Hematopoietic multipotent progenitor cell treated with erythropoietin and hydrocortisone succinate and interleukin-3 and kit ligand, for 8 days (in vitro differentiated cells): ENCODE measurements around the gene DRC7.
A peak's percentile ranks its signal among the peaks of the same experiment; 100 is the strongest.
"Not testable (repeated sequence)": the region's sequence is repeated elsewhere in the genome, so short reads cannot be mapped to it uniquely, and the experiment has no call there.

Experiments used
- DNase-seq: peaks from one replicate; pipeline ENCODE4 v3.0.0-alpha.2; 2015

DRC7 gene

GRCh38 chr16:57695680-57696069 is 1.1 kb downstream of the DRC7 start:
- peak; percentile 76 for DNase-seq

GRCh38 chr16:57696240-57696639 is 1.6 kb downstream of the DRC7 start:
- peak; percentile 23 for DNase-seq

GRCh38 chr16:57697896-57698537 is 3.4 kb downstream of the DRC7 start:
- DNase-seq = no peak

GRCh38 chr16:57698812-57699405 is 4.3 kb downstream of the DRC7 start:
- DNase-seq = no peak

- DNase-seq = no peak
Measured at GRCh38 chr16:57699481-57699880, 4.9 kb downstream of the DRC7 start.

- DNase-seq = peak; percentile 39
Measured at GRCh38 chr16:57699899-57700298, 5.3 kb downstream of the DRC7 start.

GRCh38 chr16:57700781-57701551 is 6.4 kb downstream of the DRC7 start:
- DNase-seq = peak; percentile 76

- DNase-seq = no peak
Measured at GRCh38 chr16:57701759-57702371, 7.3 kb downstream of the DRC7 start.

GRCh38 chr16:57703416-57704010 is 8.9 kb downstream of the DRC7 start:
- DNase-seq = no peak

GRCh38 chr16:57704011-57704904 is 9.7 kb downstream of the DRC7 start:
- DNase-seq = no peak

GRCh38 chr16:57704905-57705852 is 10.6 kb downstream of the DRC7 start:
- DNase-seq = no peak

GRCh38 chr16:57706717-57707116 is 12.1 kb downstream of the DRC7 start:
- no peak for DNase-seq

GRCh38 chr16:57707331-57707730 is 12.7 kb downstream of the DRC7 start:
- DNase-seq = no peak

GRCh38 chr16:57708168-57708567 is 13.6 kb downstream of the DRC7 start:
- no peak for DNase-seq

- no peak for DNase-seq
Measured at GRCh38 chr16:57709663-57710062, 15.1 kb downstream of the DRC7 start.

- no peak for DNase-seq
Measured at GRCh38 chr16:57711346-57711745, 16.7 kb downstream of the DRC7 start.

- DNase-seq = no peak
Measured at GRCh38 chr16:57711993-57712392, 17.4 kb downstream of the DRC7 start.

- not testable (repeated sequence) for DNase-seq
Measured at GRCh38 chr16:57712569-57712968, 18.0 kb downstream of the DRC7 start.

GRCh38 chr16:57713596-57713995 is 19.0 kb downstream of the DRC7 start:
- DNase-seq = no peak

GRCh38 chr16:57714047-57714446 is 19.4 kb downstream of the DRC7 start:
- DNase-seq = no peak

- DNase-seq = peak; percentile 77
Measured at GRCh38 chr16:57720142-57720575, 25.6 kb downstream of the DRC7 start.
